ENCODE results near the gene NSUN7. TPM values are rescaled to one million over a fixed set of nuclear protein-coding genes. Genes with fewer than 3 reads are reported as not detected.

Gene NSUN7
- total and polyA plus RNA-seq, 2 donors (not counting 1 experiment from before 2014, with no cell fraction given): 0.33 TPM; not detected in 1

DNA sequence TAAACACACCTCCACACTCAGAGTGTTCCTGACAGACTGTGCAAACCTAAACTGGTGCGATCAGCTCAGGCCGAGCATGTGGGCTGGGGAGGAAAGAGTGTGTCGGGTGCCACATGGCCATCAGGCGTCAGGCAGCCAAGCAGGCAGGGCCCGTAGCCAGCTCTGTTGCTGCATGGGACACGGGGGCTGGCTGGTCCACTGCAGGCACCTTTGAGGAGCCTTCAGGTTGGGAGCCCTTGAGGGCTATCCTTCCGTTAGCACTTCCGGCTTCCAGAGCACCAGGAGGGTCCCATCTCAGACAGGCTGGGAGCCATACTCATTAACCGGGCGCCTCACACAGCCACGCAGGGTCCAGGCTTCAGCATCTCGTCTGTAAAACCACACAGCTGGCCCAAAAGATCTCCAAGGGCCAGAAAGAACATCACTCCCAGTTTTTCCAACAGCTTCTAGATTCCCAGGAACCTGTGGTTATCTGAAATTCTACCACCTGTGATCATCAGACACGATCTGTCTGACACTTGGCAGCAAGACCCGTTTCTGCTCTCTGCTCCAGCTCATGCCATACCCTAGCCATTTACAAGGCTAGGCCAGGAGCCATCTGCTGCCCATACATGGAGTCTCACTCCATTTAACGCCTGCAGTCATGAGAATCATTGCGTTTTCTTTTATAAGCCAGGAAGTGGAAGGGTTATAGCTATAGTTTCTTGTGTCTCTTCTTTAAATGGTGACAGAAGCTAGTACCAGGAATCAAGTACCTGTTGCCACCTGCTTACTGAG is 87.5 kb downstream of the NSUN7 start:
- no peak overlapping the region for H3K9ac ChIP-seq (ENCODE audit: insufficient read depth, low read length)
- TF ChIP-seq EZH2 (IDR thresholded peaks at IDR 0.05; ENCODE audit: low read length, missing control alignments): no peak
- TF ChIP-seq, protein P1, sequence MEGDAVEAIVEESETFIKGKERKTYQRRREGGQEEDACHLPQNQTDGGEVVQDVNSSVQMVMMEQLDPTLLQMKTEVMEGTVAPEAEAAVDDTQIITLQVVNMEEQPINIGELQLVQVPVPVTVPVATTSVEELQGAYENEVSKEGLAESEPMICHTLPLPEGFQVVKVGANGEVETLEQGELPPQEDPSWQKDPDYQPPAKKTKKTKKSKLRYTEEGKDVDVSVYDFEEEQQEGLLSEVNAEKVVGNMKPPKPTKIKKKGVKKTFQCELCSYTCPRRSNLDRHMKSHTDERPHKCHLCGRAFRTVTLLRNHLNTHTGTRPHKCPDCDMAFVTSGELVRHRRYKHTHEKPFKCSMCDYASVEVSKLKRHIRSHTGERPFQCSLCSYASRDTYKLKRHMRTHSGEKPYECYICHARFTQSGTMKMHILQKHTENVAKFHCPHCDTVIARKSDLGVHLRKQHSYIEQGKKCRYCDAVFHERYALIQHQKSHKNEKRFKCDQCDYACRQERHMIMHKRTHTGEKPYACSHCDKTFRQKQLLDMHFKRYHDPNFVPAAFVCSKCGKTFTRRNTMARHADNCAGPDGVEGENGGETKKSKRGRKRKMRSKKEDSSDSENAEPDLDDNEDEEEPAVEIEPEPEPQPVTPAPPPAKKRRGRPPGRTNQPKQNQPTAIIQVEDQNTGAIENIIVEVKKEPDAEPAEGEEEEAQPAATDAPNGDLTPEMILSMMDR (conservative IDR thresholded peaks at IDR 0.05 in 1 of 2, IDR thresholded peaks at IDR 0.05 in 1 of 2; ENCODE audit: low read depth in 1 of 2, low read length in 2 of 2): no peak
- H3K9me3 ChIP-seq (ENCODE audit: control insufficient read depth, insufficient read depth, low read depth, low read length): no peaks in the 10 kb centered on the region
- H3K27me3 ChIP-seq (ENCODE audit: control insufficient read depth, insufficient read depth, low read length): no peaks in the 10 kb centered on the region
- no peak overlapping the region for H2AFZ ChIP-seq (ENCODE audit: low read length)
- no peak overlapping the region for H3K4me3 ChIP-seq (replicated peaks in 1 of 4; ENCODE audit: control extremely low read depth in 1 of 4, insufficient read depth in 1 of 4, low read depth in 3 of 4, low read length in 4 of 4)
- no peak overlapping the region for H3K27ac ChIP-seq (ENCODE audit: insufficient read depth, low read length)
- DNase-seq (ENCODE audit: low read depth in 2 of 2): no peak
- no peaks in the 10 kb centered on the region for H3K79me2 ChIP-seq (ENCODE audit: control insufficient read depth, insufficient read depth, low read length)
- H4K20me1 ChIP-seq (ENCODE audit: control insufficient read depth, extremely low read depth, insufficient read depth, low read length): no peaks in the 10 kb centered on the region
- no peak overlapping the region for H3K4me2 ChIP-seq (ENCODE audit: extremely low read depth, insufficient read depth, low read length)
- H3K4me1 ChIP-seq (ENCODE audit: control insufficient read depth, extremely low read depth, insufficient read depth, low read length): no peaks in the 10 kb centered on the region
- H3K36me3 ChIP-seq (ENCODE audit: control insufficient read depth, insufficient read depth, low read length): no peaks in the 10 kb centered on the region

DNA sequence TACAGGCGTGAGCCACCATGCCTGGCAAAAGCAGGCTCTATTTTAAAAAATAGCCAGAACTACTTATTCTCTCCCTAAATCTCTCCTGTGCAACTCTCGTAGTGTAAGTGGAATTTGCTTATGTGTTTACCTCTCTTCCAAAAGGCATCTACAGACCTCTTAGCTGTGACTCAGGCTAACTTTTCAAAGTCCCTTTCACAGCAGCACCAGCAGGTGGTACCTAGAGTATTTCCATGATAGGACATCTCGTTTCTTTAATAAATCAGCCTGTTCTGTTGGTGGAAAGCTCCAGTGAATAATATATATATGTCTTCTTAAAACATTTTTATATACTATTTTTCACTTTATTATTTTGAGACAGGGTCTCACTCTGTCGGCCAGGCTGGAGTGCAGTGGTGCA is 89.0 kb downstream of the NSUN7 start:
- Histone ChIP-seq H3K4me1 (ENCODE audit: control insufficient read depth, extremely low read depth, insufficient read depth, low read length) (no peaks in the 10 kb centered on the region), H2AFZ (ENCODE audit: low read length) (no peak overlapping the region), H3K4me3 (replicated peaks in 1 of 4; ENCODE audit: control extremely low read depth in 1 of 4, insufficient read depth in 1 of 4, low read depth in 3 of 4, low read length in 4 of 4) (no peak overlapping the region), H3K27me3 (ENCODE audit: control insufficient read depth, insufficient read depth, low read length) (no peaks in the 10 kb centered on the region), H3K27ac (ENCODE audit: insufficient read depth, low read length) (no peak overlapping the region), H3K79me2 (ENCODE audit: control insufficient read depth, insufficient read depth, low read length) (no peaks in the 10 kb centered on the region), H3K9me3 (ENCODE audit: control insufficient read depth, insufficient read depth, low read depth, low read length) (no peaks in the 10 kb centered on the region), H3K36me3 (ENCODE audit: control insufficient read depth, insufficient read depth, low read length) (no peaks in the 10 kb centered on the region), H4K20me1 (ENCODE audit: control insufficient read depth, extremely low read depth, insufficient read depth, low read length) (no peaks in the 10 kb centered on the region), H3K9ac (ENCODE audit: insufficient read depth, low read length) (no peak overlapping the region), H3K4me2 (ENCODE audit: extremely low read depth, insufficient read depth, low read length) (no peak overlapping the region)
- TF ChIP-seq EZH2 (IDR thresholded peaks at IDR 0.05; ENCODE audit: low read length, missing control alignments): no peak
- TF ChIP-seq, protein P1 (conservative IDR thresholded peaks at IDR 0.05 in 1 of 2, IDR thresholded peaks at IDR 0.05 in 1 of 2; ENCODE audit: low read depth in 1 of 2, low read length in 2 of 2): peak in 1 of 2 donors; percentile 6
- no peak for DNase-seq (ENCODE audit: low read depth in 2 of 2)

DNA sequence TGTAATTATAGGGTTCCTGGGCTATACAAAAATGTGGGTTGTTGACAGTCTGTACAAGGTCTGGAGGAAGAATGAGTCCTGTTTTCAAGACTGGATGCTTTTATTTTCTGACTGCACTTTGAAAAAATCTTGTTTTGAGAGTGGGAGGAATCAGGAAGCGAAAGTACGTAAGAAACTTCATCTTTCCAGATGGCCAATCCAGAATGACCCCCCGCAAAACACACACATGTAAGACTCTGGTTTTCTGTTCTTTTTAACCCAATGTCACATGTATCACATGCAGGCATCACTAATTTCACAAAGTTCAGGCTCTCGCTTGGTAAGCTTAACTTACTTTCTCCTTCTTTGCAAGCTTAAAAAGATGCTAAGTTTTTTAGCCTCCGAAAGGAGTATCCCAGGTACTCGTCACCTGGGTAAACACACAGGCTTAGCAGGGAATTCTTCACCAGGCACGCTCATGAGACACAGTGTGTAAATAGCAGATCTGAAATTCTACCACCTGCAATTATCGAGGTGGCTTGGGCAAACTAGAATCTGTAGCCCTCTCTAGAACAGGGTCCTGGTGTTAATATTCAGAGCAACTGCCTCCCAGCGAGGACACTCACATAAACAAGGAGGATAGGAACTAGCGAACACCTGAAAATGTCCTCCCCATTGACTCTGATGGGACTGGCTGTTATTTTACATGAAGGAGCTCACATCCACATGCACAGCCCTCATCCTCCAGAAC is 90.7 kb downstream of the NSUN7 start:
- no peak overlapping the region for H3K4me2 ChIP-seq (ENCODE audit: extremely low read depth, insufficient read depth, low read length)
- H3K4me1 ChIP-seq (ENCODE audit: control insufficient read depth, extremely low read depth, insufficient read depth, low read length): no peaks in the 10 kb centered on the region
- no peak overlapping the region for H3K4me3 ChIP-seq (replicated peaks in 1 of 4; ENCODE audit: control extremely low read depth in 1 of 4, insufficient read depth in 1 of 4, low read depth in 3 of 4, low read length in 4 of 4)
- no peak overlapping the region for H2AFZ ChIP-seq (ENCODE audit: low read length)
- no peak overlapping the region for H3K27ac ChIP-seq (ENCODE audit: insufficient read depth, low read length)
- no peaks in the 10 kb centered on the region for H3K79me2 ChIP-seq (ENCODE audit: control insufficient read depth, insufficient read depth, low read length)
- no peak for TF ChIP-seq EZH2 (IDR thresholded peaks at IDR 0.05; ENCODE audit: low read length, missing control alignments)
- TF ChIP-seq, protein P1 (conservative IDR thresholded peaks at IDR 0.05 in 1 of 2, IDR thresholded peaks at IDR 0.05 in 1 of 2; ENCODE audit: low read depth in 1 of 2, low read length in 2 of 2): no peak
- no peak for DNase-seq (ENCODE audit: low read depth in 2 of 2)
- H3K27me3 ChIP-seq (ENCODE audit: control insufficient read depth, insufficient read depth, low read length): no peaks in the 10 kb centered on the region
- H3K9me3 ChIP-seq (ENCODE audit: control insufficient read depth, insufficient read depth, low read depth, low read length): no peaks in the 10 kb centered on the region
- no peak overlapping the region for H3K9ac ChIP-seq (ENCODE audit: insufficient read depth, low read length)
- H3K36me3 ChIP-seq (ENCODE audit: control insufficient read depth, insufficient read depth, low read length): no peaks in the 10 kb centered on the region
- H4K20me1 ChIP-seq (ENCODE audit: control insufficient read depth, extremely low read depth, insufficient read depth, low read length): no peaks in the 10 kb centered on the region

All from fibroblast of lung (primary cell).